AG04449 (cell line): Measurements from ENCODE around the gene PHETA2.

Experiments used
- CTCF ChIA-PET: fragments of 350-600 bp; formaldehyde crosslinking; extraction: SDS; loops from one replicate; lab custom pipeline; 2021; ENCODE audit warnings: antibody characterized with exemption; lab: Yijun Ruan, JAX
- POLR2A ChIA-PET: fragments of 400-600, 350-600 bp; formaldehyde crosslinking; extraction: SDS; loops from one replicate; lab custom pipeline; 2020; ENCODE audit warnings: antibody characterized with exemption, inconsistent platforms; lab: Yijun Ruan, JAX
- DNase-seq: peaks from one replicate; pipeline ENCODE4 v3.0.0-alpha.2; 2010; ENCODE audit warnings: low read depth, low spot score
- H3K4me3 ChIP-seq: 2 replicates; pipeline ENCODE4 v1.5.1; 2011; ENCODE audit warnings: low read depth, mild to moderate bottlenecking, control low read depth, low read length
- CTCF ChIP-seq: IDR thresholded peaks from one replicate; pipeline ENCODE4 v1.5.1; 2011; ENCODE audit warnings: mild to moderate bottlenecking, moderate library complexity, low read length, control low read depth, inconsistent platforms; ENCODE audit not compliant: insufficient read depth; ENCODE audit errors: missing control alignments

The PHETA2 gene

DNA sequence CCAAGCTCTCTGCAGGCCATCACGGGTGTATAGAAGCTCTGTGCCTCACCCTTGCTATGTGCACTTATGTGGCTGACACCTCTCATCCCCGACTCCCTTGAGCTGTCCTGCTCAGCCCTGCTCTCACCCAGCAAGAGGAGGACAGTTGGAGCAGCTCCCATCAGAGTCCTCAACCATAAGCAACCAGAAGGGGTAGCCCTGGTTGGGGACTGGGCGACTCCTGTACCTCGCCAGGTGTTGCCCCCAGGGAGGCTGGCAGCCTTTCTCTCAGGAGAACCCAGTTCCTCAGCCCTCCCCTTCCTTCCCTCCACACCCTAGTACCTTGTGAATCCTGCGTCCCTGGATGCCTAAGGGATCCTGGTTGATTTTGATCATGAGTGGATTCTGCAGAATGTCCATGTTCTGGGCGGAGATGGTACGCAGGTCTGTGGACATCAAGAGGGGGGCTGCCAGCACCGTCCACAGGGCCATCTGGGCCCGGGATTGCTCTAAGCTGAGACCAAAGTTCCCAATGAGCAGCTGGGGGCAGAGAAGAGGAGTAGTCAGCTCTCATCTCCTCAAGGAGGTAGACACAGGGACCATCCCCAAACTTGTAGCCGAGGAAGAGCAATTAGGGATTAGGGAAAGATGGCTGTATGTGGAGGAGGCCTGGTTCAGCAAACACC lies 11.4 kb upstream of the PHETA2 start:
- ChIA-PET CTCF (interaction anchor here (0.7 kb wide), 1 partner anchor 12 kb away, joined by 3 read pairs; no protein-coding TSS in a partner anchor), POLR2A (no interaction called here)
- H3K4me3 ChIP-seq, result no peak overlapping the region
- no peak for TF ChIP-seq CTCF
- no peak for DNase-seq

GRCh38 chr22:42064629-42065028 lies 9.4 kb upstream of the PHETA2 start:
- no peak overlapping the region for H3K4me3 ChIP-seq
- ChIA-PET POLR2A (no interaction called here), CTCF (no interaction called here)
- DNase-seq, result no peak
- TF ChIP-seq CTCF, result no peak

DNA sequence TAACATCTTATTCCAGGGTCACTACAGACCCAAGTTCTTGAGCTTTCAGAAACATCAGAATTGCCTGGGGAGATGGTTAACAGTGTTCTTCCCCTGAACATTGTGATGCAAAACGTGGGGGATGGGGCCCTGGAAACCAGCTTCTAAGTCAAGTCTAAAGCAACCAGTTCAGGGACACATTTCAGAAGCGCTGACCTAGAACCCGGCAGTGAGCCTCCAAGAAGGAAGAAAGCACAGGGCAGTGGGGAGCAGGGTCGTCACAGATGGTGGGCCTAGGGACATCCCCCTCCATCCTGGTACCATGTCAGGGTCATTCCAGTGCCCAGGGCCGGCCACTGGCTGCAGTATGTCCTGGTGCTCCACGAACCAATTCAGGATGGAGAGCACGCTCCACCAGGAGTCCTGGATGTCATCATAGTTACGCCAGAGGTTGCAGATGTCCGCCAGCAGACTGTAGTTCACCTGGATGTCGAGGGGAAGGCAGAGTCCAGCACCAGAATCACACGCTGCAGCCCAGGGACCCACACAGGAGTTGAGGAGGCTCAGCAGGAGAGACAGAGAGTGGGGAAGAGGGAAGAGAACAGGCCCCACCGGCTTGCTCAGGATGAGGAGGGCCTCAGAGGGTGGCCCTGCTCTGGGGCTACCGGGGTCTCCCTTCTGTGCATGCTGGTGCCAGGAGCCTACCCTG lies 8.5 kb upstream of the PHETA2 start:
- no peak for DNase-seq
- POLR2A ChIA-PET, result no interaction called here
- CTCF ChIA-PET, result no interaction called here
- no peak overlapping the region for H3K4me3 ChIP-seq
- TF ChIP-seq CTCF, result no peak

- H3K4me3 ChIP-seq, result no peak overlapping the region
- DNase-seq, result no peak
- ChIA-PET CTCF (no interaction called here), POLR2A (no interaction called here)
- TF ChIP-seq CTCF, result no peak
Measured at GRCh38 chr22:42066126-42066761, 7.8 kb upstream of the PHETA2 start.

GRCh38 chr22:42066937-42067336 lies 7.1 kb upstream of the PHETA2 start:
- TF ChIP-seq CTCF, result no peak
- no peak overlapping the region for H3K4me3 ChIP-seq
- DNase-seq, result no peak
- POLR2A ChIA-PET, result no interaction called here
- CTCF ChIA-PET, result no interaction called here

- ChIA-PET CTCF (interaction anchor here (0.8 kb wide), 1 partner anchor 9 kb away, joined by 3 read pairs; no protein-coding TSS in a partner anchor), POLR2A (no interaction called here)
- no peak for TF ChIP-seq CTCF
- no peak overlapping the region for H3K4me3 ChIP-seq
- no peak for DNase-seq
Measured at GRCh38 chr22:42067671-42068251, 6.3 kb upstream of the PHETA2 start.
